GM18517 (cell line): ENCODE measurements around the gene SNX9.
"Not testable (repeated sequence)": the region's sequence is repeated elsewhere in the genome, so short reads cannot be mapped to it uniquely, and the experiment has no call there.

Experiments
- ATAC-seq: cut with Tn5 transposase; IDR thresholded peaks from one replicate; pipeline ENCODE4 v1.9.1; 2021; ENCODE audit warnings: mild to moderate bottlenecking, moderate library complexity; ENCODE audit not compliant: unreplicated experiment

SNX9 gene

DNA sequence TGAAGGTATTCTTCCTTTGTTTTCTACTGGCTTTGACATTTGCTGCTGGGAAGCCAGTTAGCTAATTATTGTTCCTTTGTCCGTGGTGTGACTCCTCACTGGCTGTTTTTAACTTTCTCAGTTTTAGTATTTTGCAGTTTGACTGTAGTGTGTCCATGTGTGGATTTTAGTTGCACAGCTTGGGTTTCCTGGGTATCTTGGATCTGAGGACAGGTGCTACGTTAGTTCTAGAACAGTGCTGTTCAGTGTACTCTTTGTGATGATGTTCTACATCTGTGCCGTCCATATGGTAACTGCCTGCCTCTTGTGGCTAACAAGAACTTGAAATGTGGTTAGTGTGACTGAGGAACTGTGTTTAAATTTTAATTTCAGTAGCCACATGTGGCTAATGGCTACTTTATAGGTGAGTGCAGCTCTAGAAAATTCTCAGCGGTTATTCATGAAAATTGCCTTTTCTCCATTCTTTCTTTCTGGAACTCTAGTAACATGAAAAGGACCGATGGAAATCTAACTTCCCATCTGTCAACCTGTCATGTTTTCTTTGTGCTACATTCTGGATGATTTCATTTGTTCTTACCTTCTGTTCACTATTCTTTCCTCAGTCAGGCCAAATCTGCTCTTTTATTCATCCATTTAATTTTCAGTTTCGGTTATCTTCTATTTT lies 7.4 kb downstream of the SNX9 start:
- ATAC-seq, result peak; percentile 93

GRCh38 chr6:157831018-157831369 lies 7.9 kb downstream of the SNX9 start:
- ATAC-seq, result no peak

DNA sequence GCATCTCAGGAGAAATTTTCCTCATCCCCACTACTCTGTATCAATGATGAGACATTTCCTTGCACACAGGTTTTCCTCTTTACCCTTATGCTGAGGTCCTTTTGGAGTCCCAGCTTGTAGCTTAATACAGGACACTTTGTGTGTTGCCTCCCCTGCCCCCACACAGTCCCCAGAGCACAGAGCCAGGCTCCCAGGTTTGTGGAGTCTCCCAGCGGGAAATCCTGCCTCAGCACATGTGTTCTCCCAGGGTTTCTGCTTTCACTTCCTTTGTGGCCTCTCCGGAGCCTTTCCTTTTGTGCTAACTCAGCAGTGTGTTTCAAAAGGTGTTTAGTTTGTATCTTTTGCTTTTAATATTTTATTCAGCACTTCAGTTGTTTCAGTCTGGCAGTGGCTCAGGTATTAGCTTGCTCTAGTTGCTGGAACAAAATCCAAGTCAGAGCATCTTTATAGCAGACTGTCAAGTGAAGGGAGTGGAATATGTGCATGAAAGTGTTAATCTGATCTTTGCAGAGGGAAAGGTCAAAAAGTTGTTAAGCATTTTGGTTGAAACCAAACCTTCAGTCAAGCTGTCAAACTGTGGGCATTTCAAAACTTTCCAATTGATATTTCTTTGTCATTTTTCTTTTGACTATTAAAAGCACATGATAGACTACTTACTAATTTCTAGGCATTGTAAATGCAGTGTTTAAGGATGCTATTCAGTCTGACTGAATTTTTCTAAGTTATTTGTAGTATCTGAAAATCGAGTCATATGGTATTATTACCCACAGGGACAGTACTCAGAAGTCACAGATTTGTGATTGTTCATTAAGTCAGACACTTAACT lies 8.6 kb downstream of the SNX9 start:
- no peak for ATAC-seq

GRCh38 chr6:157832250-157832967 lies 9.4 kb downstream of the SNX9 start:
- no peak for ATAC-seq

GRCh38 chr6:157834549-157834948 lies 11.5 kb downstream of the SNX9 start:
- no peak for ATAC-seq

DNA sequence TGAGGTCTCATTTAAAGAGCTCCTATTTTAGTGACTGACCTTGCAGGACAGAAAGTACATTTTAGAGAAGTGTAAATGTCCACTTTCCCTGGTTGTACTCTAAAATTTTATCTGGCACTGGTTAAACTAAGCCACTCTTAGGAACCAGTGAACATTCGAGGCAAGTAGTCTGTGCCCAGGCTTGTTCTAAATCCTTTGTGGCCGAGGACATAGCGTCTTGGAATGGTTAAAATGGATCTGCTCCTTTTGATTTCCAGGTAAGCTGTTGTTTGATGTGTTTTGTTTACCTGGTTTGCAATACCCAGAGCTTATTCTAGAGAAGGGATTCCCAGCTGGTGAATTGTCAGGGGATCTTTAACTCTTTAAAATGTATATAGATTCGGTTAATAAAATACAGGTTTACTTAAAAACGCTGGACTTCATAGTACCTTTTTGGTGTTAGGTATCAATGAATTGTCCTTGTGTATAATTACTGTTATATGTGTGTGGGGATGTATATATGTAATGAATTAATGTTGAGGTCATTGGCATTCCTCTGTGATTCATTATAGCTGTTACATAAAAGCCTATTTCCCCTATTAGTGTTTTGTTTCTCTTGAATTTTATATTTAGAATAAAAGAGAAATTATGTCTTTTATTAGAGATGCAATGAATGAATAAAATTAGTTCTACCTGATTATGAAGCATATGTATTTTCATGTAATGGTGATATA lies 15.8 kb downstream of the SNX9 start:
- no peak for ATAC-seq

- ATAC-seq, result no peak
Observed at GRCh38 chr6:157839606-157840005, 16.6 kb downstream of the SNX9 start.

DNA sequence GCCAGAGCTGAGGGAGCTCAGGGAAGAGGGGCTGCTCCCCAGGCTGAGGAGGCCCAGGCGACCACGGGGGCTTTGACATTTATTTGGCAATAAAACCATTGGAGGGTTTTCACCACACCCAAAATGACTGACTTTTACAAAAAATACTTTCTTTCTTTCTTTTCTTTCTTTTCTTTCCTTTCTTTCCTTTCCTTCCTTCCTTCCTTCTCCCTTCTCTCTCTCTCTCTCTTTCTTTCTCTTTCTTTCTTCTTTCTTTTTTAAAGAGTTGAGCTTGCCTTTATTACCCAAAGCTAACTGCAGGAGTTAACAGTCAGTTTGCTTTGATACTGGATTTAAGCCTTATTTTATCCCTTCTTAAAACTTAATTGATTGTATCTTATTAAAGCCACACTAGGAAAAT lies 17.2 kb downstream of the SNX9 start:
- no peak for ATAC-seq

DNA sequence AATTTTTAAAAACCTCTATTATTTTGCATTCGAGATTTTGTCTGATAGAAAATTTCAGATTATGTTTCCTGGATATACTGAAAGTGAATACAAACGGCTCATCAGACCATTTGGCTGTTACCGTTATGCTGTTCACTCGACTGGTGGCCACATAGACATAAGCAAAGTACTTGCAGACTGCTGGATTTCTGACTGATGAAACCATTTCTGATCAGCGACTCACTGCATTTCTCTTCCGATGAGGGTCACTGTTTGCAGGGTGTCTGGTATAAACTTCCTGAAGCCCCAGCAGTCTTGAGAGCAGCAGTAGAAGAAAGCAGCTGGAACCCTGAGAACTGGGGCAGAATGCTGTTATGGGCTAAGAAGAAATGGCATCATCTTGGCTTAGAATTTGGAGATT lies 17.7 kb downstream of the SNX9 start:
- ATAC-seq, result peak; percentile 30

- peak; percentile 85 for ATAC-seq
Observed at GRCh38 chr6:157841211-157841840, 18.3 kb downstream of the SNX9 start.

GRCh38 chr6:157842212-157842611 lies 19.2 kb downstream of the SNX9 start:
- no peak for ATAC-seq

DNA sequence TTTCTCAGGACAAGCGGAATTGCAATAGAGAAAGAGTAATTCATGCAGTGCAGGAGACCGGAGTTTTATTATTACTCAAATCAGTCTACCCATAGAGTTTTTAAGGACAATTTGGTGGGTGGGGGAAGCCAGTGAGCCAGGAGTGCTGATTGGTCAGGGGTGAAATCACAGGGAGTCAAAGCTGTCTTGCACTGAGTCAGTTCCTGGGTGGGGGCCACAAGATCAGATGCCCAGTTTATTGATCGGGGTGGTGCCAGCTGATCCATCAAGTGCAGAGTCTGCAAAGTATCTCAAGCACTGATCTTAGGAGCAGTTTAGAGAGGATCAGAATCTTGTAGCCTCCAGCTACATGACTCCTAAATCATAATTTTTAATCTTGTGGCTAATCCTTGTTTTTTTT lies 21.1 kb downstream of the SNX9 start:
- ATAC-seq, result not testable (repeated sequence)

DNA sequence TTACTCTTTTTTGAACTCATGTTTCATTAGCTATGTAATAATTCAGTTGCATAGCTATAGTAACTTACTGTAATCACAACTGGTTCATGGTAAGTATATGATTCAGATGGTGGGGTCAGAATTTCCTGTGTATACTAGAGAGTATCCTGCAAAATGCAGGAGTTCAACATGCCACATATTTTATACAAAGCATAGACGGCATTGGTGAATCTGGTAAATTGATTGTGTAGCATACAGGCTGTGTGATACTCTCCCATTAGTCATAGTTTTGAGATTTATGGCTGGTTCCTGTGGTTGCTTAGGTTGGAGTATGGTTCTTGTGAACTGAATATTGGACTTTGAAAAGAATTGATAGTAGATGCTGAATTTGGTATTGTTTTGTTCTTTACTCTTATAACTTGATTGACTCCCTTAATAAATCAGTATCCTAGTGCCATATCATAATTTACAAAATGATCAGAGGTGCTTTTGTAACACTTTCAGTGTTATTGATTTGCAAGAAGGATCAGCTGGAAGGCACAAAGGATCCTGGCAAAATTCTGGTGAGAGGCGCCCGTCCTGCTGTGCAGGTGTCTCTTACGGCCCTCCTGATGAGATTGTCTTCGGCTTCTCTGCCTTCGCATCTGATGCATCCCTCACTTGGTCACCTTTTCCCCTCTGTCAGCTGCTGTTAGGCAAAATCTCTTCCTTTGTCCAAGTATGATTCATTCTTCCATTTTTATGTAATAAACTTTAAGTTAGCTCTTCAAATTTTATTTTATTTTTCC lies 22.6 kb downstream of the SNX9 start:
- no peak for ATAC-seq

GRCh38 chr6:157847846-157848245 lies 24.8 kb downstream of the SNX9 start:
- no peak for ATAC-seq

- no peak for ATAC-seq
Observed at GRCh38 chr6:157848693-157849092, 25.6 kb downstream of the SNX9 start.

GRCh38 chr6:157849288-157850017 lies 26.4 kb downstream of the SNX9 start:
- no peak for ATAC-seq

DNA sequence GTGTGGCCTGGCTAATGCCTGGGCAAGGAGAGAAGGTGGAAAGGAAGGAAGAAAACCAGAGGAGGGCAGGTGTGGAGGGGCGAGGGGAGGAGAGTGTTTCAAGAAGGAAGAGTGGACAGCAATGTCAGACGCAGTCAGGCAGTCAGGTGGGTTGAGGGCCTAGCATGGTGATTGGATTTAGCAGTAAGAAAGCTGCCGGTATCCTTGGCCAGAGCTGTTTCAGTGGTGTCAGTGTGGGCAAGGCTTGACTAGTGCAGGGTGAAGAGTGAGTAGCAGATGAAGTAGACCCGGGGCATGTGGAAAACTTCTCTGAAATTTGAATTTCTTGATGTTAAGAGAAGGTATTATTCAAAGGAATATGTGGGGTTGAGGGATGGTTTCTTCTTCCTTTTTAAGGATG lies 27.0 kb downstream of the SNX9 start:
- no peak for ATAC-seq

DNA sequence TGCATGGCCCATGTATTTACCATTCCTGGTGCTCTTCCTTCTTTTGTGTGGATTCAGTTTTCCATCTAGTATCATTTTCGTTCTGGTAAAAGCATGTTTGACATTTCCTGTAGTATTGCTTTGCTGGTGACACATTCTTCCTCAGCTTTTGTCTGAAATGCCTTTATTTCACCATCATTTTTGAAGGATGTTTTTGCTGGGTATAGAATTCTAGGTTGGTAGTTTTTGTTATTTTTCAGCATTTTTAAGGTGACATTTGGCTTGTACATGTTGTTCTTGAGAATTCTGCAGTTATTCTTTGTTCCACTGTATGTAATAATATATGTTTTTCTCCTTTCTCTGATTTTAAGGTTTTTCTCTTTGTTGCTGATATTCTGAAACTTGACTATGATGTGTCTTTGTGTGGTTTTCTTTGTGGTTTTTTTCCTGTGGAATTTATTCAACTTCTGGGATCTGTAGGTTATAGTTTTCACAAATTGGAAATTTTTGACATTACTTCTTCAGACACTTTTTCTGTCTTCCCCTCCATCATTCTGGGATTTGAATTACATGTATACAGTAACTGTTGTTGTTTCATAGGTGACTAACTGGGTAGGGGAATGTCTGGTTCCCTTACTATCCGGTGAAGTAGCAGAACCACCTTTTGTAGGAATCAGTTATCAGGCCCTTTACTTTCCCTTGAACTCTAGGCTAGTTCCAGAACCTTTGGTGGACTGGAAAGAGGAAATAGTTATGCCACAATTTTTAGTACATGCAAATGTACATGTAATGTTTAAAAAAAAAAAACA lies 30.2 kb downstream of the SNX9 start:
- no peak for ATAC-seq
